Gastroesophageal sphincter (tissue), 4 donors: Measurements from ENCODE around the gene SASS6. TPM values are rescaled to one million over a fixed set of nuclear protein-coding genes. Genes with fewer than 3 reads are reported as not detected.

Source experiments
- ATAC-seq: fragments of 150-250 bp; one replicate; pipeline ENCODE4 v1.9.1; 2016; ENCODE audit warnings: mild to moderate bottlenecking, moderate library complexity
- H3K27ac ChIP-seq, 4 donors: fragments of 200-600 bp; sonication (generic) in 3 of 4; 1 replicate in 3 of 4; 2 replicates in 1 of 4; pipeline ENCODE4 v1.5.1; 2016 to 2019
- H3K27me3 ChIP-seq: fragments of 200-600 bp; sonication (generic); one replicate; pipeline ENCODE4 v1.5.1; 2019
- H3K36me3 ChIP-seq, 2 donors: fragments of 200-600 bp; sonication (generic); one replicate each; pipeline ENCODE4 v1.5.1; 2019; ENCODE audit warnings: control low read depth in 1 of 2
- H3K4me1 ChIP-seq, 3 donors: fragments of 200-600 bp; sonication (generic); 1 replicate in 2 of 3; 2 replicates in 1 of 3; pipeline ENCODE4 v1.5.1; 2016 to 2019; ENCODE audit warnings: control low read depth in 2 of 3
- H3K4me3 ChIP-seq, 2 donors: fragments of 200-600 bp; sonication (generic); one replicate each; pipeline ENCODE4 v1.5.1; 2019; ENCODE audit warnings: mild to moderate bottlenecking in 1 of 2, moderate library complexity in 1 of 2
- H3K9me3 ChIP-seq, 3 donors: fragments of 200-600 bp; sonication (generic); one replicate each; pipeline ENCODE4 v1.5.1; 2017 to 2019; ENCODE audit warnings: control low read depth in 2 of 3
- EP300 ChIP-seq: sonication (generic); formaldehyde crosslinking; IDR thresholded peaks from one replicate; pipeline ENCODE4 v1.6.1; 2017; ENCODE audit warnings: antibody characterized with exemption, mild to moderate bottlenecking
- POLR2A ChIP-seq, 2 donors: fragments of 450-650 bp; IDR thresholded peaks; one replicate each; pipeline ENCODE4 v1.6.1; 2017; ENCODE audit warnings: antibody characterized with exemption in 2 of 2, mild to moderate bottlenecking in 2 of 2, moderate library complexity in 1 of 2
- POLR2AphosphoS5 ChIP-seq: sonication (generic); formaldehyde crosslinking; IDR thresholded peaks from one replicate; pipeline ENCODE4 v1.6.1; 2017; ENCODE audit warnings: antibody characterized with exemption
- WGBS, 2 donors: methylation state at CpG; one replicate each; pipeline ENCODE4 v1.1.5; 2018; ENCODE audit warnings: low coverage in 1 of 2; 5-methylcytosine and 5-hydroxymethylcytosine counted together
- total RNA-seq, 4 donors: library from RNA; depleted of rRNA; stranded (reverse); fragments of >200 nt; gene quantifications; one replicate each; pipeline ENCODE4 v1.1.0, GENCODE V29; 2016
- TF ChIP-seq, protein P1 (sequence below), 4 experiments: fragments of 200-600 bp in 2 of 4; fragments of 450-650 bp in 2 of 4; sonication (generic) in 1 of 4; IDR thresholded peaks; one replicate each; pipeline ENCODE4 v1.5.1; 2017 to 2019; ENCODE audit warnings: antibody characterized with exemption in 4 of 4, mild to moderate bottlenecking in 2 of 4, moderate library complexity in 2 of 4

SASS6 gene
- total RNA-seq, 4 donors from 2014 or later: 2.8 to 4.0 (median 3.0) TPM

DNA sequence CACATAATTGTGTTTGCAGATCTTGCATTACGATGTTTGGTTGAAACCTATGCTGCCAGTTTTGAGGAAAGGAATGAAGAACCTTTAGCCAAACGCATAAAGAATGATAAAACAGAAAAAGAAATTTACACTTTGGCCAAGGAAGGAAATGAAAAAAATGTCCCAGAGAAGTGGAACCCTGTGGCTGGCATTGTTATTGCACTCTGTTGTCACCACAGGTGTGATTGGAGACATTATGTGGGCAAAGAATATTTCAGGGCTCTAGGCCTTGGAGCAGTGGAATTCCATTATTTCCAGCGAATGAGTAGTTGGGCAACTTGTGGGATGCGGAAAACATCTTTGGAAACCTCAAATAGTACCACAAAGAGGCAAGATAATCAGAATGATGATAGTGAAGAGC, 15.1 kb upstream of the SASS6 start:
- Histone ChIP-seq H3K27ac (no peak overlapping the region), H3K9me3 (no peaks in the 10 kb centered on the region), H3K4me3 (no peak overlapping the region), H3K27me3 (no peaks in the 10 kb centered on the region), H3K4me1 (no peaks in the 10 kb centered on the region), H3K36me3 (peaks cover 0 to 77% of the 10 kb centered on the region in 2 donors)
- 85 to 88% methylated on average over 4 of the region's 4 CpGs for WGBS, 2 donors
- no peak for TF ChIP-seq EP300
- TF ChIP-seq POLR2A (IDR thresholded peaks at IDR 0.05): no peak
- TF ChIP-seq, protein P1, sequence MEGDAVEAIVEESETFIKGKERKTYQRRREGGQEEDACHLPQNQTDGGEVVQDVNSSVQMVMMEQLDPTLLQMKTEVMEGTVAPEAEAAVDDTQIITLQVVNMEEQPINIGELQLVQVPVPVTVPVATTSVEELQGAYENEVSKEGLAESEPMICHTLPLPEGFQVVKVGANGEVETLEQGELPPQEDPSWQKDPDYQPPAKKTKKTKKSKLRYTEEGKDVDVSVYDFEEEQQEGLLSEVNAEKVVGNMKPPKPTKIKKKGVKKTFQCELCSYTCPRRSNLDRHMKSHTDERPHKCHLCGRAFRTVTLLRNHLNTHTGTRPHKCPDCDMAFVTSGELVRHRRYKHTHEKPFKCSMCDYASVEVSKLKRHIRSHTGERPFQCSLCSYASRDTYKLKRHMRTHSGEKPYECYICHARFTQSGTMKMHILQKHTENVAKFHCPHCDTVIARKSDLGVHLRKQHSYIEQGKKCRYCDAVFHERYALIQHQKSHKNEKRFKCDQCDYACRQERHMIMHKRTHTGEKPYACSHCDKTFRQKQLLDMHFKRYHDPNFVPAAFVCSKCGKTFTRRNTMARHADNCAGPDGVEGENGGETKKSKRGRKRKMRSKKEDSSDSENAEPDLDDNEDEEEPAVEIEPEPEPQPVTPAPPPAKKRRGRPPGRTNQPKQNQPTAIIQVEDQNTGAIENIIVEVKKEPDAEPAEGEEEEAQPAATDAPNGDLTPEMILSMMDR (IDR thresholded peaks at IDR 0.05): no peak
- TF ChIP-seq POLR2AphosphoS5: no peak
- no peak for ATAC-seq

DNA sequence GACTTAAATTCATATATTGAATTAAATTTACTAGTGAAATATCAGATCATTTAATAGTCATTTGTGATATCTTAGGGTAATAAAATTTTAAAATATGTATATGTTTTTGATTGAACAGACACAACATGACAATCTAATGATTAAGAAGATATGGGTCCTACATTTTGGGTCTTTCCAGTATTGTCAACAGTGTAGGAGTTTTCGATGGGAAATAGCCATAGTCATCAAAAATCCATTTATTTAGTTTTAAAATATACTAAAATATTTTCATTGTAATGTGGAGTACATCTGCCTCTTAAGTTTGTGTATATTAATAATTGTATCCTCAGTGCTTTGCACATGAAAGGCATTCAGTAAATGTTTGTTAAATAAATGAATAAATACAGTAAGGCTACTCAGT, 14.2 kb upstream of the SASS6 start:
- Histone ChIP-seq H3K27ac (no peak overlapping the region), H3K36me3 (peaks cover 0 to 87% of the 10 kb centered on the region in 2 donors), H3K9me3 (no peaks in the 10 kb centered on the region), H3K4me1 (no peaks in the 10 kb centered on the region), H3K27me3 (no peaks in the 10 kb centered on the region), H3K4me3 (no peak overlapping the region)
- TF ChIP-seq EP300 (no peak), POLR2AphosphoS5 (no peak), POLR2A (IDR thresholded peaks at IDR 0.05) (no peak)
- TF ChIP-seq, protein P1 (IDR thresholded peaks at IDR 0.05): no peak
- WGBS, 2 donors: 91 to 100% methylated on average over 1 of the region's 1 CpG
- ATAC-seq: no peak

DNA sequence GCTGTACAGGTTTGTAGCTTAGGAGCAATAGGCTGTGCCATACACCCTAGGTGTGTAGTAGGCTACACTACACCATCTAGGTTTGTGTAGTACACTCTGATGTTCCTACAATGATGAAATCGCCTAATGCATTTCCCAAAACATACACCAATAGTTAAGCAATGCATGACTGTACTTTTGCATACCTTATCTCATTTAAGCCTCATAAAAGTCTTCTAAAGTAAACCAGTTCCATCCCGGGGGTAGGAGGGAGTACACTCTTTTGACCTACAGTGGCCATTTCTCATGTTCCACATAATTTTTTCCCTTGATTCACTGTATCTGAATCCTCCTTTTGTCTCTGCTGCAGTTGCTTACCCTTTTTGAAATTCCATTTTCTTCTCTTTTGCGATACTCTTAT, 12.4 kb upstream of the SASS6 start:
- no peak for ATAC-seq
- TF ChIP-seq, protein P1 (IDR thresholded peaks at IDR 0.05): no peak
- TF ChIP-seq POLR2A (IDR thresholded peaks at IDR 0.05) (no peak), POLR2AphosphoS5 (no peak), EP300 (no peak)
- H3K9me3 ChIP-seq: no peaks in the 10 kb centered on the region
- 94 to 95% methylated on average over 2 to 3 of the region's 3 CpGs for WGBS, 2 donors
- no peak overlapping the region for H3K27ac ChIP-seq
- H3K4me3 ChIP-seq: no peak overlapping the region
- no peaks in the 10 kb centered on the region for H3K27me3 ChIP-seq
- H3K36me3 ChIP-seq: peaks cover 3 to 99% of the 10 kb centered on the region in 2 donors
- H3K4me1 ChIP-seq: no peaks in the 10 kb centered on the region

DNA sequence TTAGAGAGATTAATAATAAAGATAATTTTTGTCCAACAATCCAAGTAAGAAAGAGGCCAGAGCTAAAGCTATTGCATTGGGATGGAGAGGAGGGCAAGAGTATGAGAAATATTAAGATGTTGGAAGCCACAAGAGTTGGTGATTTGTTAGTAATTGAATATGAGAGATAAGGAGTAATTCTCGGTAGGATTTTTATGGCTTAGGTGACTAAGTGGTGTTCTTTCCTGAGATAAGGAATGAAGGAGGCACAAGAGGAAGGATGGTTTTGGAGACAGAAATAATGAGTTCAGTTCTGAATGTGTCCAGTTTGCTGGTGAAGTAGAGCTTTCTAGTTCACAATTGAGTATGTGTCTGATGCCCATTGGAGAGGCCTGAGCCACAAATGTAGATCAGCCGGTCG, 9.6 kb upstream of the SASS6 start:
- Histone ChIP-seq H3K9me3 (no peaks in the 10 kb centered on the region), H3K4me3 (no peak overlapping the region), H3K27me3 (no peaks in the 10 kb centered on the region), H3K36me3 (peaks cover 6 to 100% of the 10 kb centered on the region in 2 donors), H3K4me1 (no peaks in the 10 kb centered on the region), H3K27ac (no peak overlapping the region)
- TF ChIP-seq EP300 (no peak), POLR2A (IDR thresholded peaks at IDR 0.05) (no peak), POLR2AphosphoS5 (no peak)
- TF ChIP-seq, protein P1 (IDR thresholded peaks at IDR 0.05): no peak
- ATAC-seq: no peak
- WGBS, 2 donors: 80 to 90% methylated on average over 3 of the region's 3 CpGs

DNA sequence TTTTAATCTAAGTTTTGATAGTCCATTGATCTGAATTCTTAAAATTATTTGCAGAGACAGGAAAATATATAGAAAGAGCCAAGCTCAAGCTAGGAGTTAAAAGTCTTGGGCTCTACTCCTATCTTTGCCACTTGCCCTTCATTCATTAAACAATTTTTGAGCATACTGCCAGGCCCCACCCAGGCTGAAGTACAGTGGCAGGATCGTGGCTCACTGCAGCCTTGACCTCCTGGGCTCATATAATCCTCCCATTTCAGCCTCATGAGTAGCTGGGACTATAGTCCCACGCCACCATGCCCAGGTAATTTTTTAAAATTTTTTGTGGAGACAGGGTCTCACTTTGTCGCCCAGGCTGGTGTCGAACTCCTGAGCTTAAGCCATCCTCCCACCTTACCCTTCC, 8.5 kb upstream of the SASS6 start:
- WGBS, 2 donors: 93 to 94% methylated on average over 2 to 4 of the region's 4 CpGs
- Histone ChIP-seq H3K9me3 (no peaks in the 10 kb centered on the region), H3K27ac (no peak overlapping the region), H3K27me3 (no peaks in the 10 kb centered on the region), H3K4me3 (no peak overlapping the region), H3K4me1 (no peaks in the 10 kb centered on the region), H3K36me3 (peaks cover 6 to 94% of the 10 kb centered on the region in 2 donors)
- no peak for ATAC-seq
- TF ChIP-seq, protein P1 (IDR thresholded peaks at IDR 0.05): no peak
- TF ChIP-seq EP300: no peak
- TF ChIP-seq POLR2AphosphoS5: no peak
- TF ChIP-seq POLR2A (IDR thresholded peaks at IDR 0.05): no peak
